HepG2 (cell line): ENCODE data around the gene IL22RA1.

ENCODE experiments used
- BRCA1 ChIP-seq: sonication (generic); formaldehyde crosslinking; IDR thresholded peaks from 2 replicates; pipeline ENCODE4 v1.4.0; 2020; ENCODE audit warnings: missing genetic modification reagents
- FOXM1 ChIP-seq: sonication (generic); formaldehyde crosslinking; IDR thresholded peaks from 2 replicates; pipeline ENCODE4 v1.5.0; 2020; ENCODE audit warnings: missing genetic modification reagents
- KDM2A ChIP-seq: sonication (generic); formaldehyde crosslinking; IDR thresholded peaks from 2 replicates; pipeline ENCODE4 v1.4.0; 2020; ENCODE audit warnings: low read depth, missing genetic modification reagents, borderline replicate concordance
- POLR2A ChIP-seq, 2 experiments: IDR thresholded peaks; 2 replicates each; pipeline ENCODE4 v1.6.1; 2011; ENCODE audit warnings: low read depth in 2 of 2, low read length in 2 of 2, mild to moderate bottlenecking in 1 of 2, moderate library complexity in 1 of 2; ENCODE audit not compliant: insufficient read depth in 1 of 2
- POLR2AphosphoS2 ChIP-seq: IDR thresholded peaks from 2 replicates; pipeline ENCODE4 v1.6.1; 2011; ENCODE audit warnings: low read depth, low read length, improper control_type of control experiment
- PRPF4 ChIP-seq: fragments of 200-400 bp; formaldehyde crosslinking; IDR thresholded peaks from 2 replicates; pipeline ENCODE4 v1.6.1; 2016; ENCODE audit warnings: low read length, low read depth; ENCODE audit not compliant: poor library complexity, severe bottlenecking
- REST ChIP-seq, 2 experiments: IDR thresholded peaks; 2 replicates each; pipeline ENCODE4 v1.6.1; 2011 to 2012; ENCODE audit warnings: low read length in 2 of 2, borderline replicate concordance in 1 of 2, low read depth in 1 of 2, mild to moderate bottlenecking in 1 of 2, moderate library complexity in 1 of 2
- ZFX ChIP-seq: sonication (generic); formaldehyde crosslinking; IDR thresholded peaks from 2 replicates; pipeline ENCODE4 v1.4.0; 2020; ENCODE audit warnings: mild to moderate bottlenecking, low read depth, missing genetic modification reagents, moderate library complexity
- ZNF468 ChIP-seq: sonication (generic); formaldehyde crosslinking; IDR thresholded peaks from 2 replicates; pipeline ENCODE4 v1.8.0; 2022; ENCODE audit warnings: mild to moderate bottlenecking, moderate library complexity, missing genetic modification reagents
- ZNF776 ChIP-seq: sonication (generic); formaldehyde crosslinking; IDR thresholded peaks from 2 replicates; pipeline ENCODE4 v1.4.0; 2020; ENCODE audit warnings: mild to moderate bottlenecking, missing genetic modification reagents
- ZNF788 ChIP-seq: sonication (generic); formaldehyde crosslinking; IDR thresholded peaks from 2 replicates; pipeline ENCODE4 v1.5.0; 2020; ENCODE audit warnings: mild to moderate bottlenecking, missing genetic modification reagents, borderline replicate concordance
- TF ChIP-seq, protein P1 (sequence below): IDR thresholded peaks from 2 replicates; pipeline ENCODE4 v1.6.1; 2016; ENCODE audit warnings: control low read depth
- TF ChIP-seq, protein P2 (sequence below): sonication (generic); formaldehyde crosslinking; conservative IDR thresholded peaks from 2 replicates; pipeline ENCODE4 v1.4.0; 2020; ENCODE audit warnings: missing genetic modification reagents

DNA sequence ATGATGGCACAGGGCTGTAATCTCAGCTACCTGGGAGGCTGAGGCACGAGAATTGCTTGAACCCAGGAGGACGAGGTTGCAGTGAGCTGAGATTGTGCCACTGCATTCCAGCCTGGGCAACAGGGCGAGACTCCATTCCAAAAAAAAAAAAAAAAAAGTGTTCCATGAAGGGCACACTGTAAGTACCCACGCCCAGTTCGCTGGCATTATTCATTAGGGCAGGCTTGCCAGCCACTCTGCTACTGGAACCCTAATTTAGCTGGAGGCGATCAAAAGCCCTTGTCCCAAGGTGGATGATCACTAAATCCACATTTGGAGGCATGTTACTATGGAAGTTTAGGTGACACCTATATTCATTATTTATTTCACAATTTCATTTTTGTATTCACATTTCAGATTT lies 39.1 kb upstream of the IL22RA1 start:
- TF ChIP-seq, protein P1, sequence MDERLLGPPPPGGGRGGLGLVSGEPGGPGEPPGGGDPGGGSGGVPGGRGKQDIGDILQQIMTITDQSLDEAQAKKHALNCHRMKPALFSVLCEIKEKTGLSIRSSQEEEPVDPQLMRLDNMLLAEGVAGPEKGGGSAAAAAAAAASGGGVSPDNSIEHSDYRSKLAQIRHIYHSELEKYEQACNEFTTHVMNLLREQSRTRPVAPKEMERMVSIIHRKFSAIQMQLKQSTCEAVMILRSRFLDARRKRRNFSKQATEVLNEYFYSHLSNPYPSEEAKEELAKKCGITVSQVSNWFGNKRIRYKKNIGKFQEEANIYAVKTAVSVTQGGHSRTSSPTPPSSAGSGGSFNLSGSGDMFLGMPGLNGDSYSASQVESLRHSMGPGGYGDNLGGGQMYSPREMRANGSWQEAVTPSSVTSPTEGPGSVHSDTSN (CRISPR knock-in tag), result no peak
- TF ChIP-seq FOXM1, result no peak
- TF ChIP-seq ZNF468 (CRISPR knock-in tag), result no peak
- no peak for TF ChIP-seq REST (IDR thresholded peaks at IDR 0.05; ENCODE audit: borderline replicate concordance in 1 of 2, low read depth in 1 of 2, low read length in 2 of 2)
- TF ChIP-seq, protein P2, sequence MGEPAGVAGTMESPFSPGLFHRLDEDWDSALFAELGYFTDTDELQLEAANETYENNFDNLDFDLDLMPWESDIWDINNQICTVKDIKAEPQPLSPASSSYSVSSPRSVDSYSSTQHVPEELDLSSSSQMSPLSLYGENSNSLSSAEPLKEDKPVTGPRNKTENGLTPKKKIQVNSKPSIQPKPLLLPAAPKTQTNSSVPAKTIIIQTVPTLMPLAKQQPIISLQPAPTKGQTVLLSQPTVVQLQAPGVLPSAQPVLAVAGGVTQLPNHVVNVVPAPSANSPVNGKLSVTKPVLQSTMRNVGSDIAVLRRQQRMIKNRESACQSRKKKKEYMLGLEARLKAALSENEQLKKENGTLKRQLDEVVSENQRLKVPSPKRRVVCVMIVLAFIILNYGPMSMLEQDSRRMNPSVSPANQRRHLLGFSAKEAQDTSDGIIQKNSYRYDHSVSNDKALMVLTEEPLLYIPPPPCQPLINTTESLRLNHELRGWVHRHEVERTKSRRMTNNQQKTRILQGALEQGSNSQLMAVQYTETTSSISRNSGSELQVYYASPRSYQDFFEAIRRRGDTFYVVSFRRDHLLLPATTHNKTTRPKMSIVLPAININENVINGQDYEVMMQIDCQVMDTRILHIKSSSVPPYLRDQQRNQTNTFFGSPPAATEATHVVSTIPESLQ, result no peak
- TF ChIP-seq ZNF788 (CRISPR knock-in tag), result no peak
- no peak for TF ChIP-seq ZNF776 (CRISPR knock-in tag)
- TF ChIP-seq POLR2A (IDR thresholded peaks at IDR 0.05; ENCODE audit: insufficient read depth in 1 of 2, low read depth in 2 of 2, low read length in 2 of 2), result no peak
- no peak for TF ChIP-seq POLR2AphosphoS2
- TF ChIP-seq KDM2A (CRISPR knock-in tag), result no peak
- no peak for TF ChIP-seq ZFX (CRISPR knock-in tag)
- no peak for TF ChIP-seq BRCA1 (CRISPR knock-in tag)
- no peak for TF ChIP-seq PRPF4
